Neural cell (in vitro differentiated cells): ENCODE results near the gene RCSD1.
"Not testable (repeated sequence)": the region's sequence is repeated elsewhere in the genome, so short reads cannot be mapped to it uniquely, and the experiment has no call there.

Source experiments
- CTCF ChIP-seq: fragments of 450-650 bp; IDR thresholded peaks from 2 replicates; pipeline ENCODE4 v1.5.1; 2014; ENCODE audit warnings: antibody characterized with exemption, mild to moderate bottlenecking, moderate library complexity; ENCODE audit not compliant: poor library complexity, severe bottlenecking
- EP300 ChIP-seq: fragments of 450-650 bp; conservative IDR thresholded peaks from 2 replicates; pipeline ENCODE4 v1.6.1; 2014; ENCODE audit warnings: antibody characterized with exemption, mild to moderate bottlenecking, moderate library complexity; ENCODE audit not compliant: poor library complexity, severe bottlenecking
- EZH2 ChIP-seq: fragments of 200-600, 300-800 bp; shearing (Covaris generic), sonication (generic); IDR thresholded peaks from 2 replicates; pipeline ENCODE4 v1.6.1; 2014; ENCODE audit warnings: antibody characterized with exemption, low read length, borderline replicate concordance, mild to moderate bottlenecking; ENCODE audit not compliant: insufficient read depth, poor library complexity, severe bottlenecking
- POLR2AphosphoS5 ChIP-seq: IDR thresholded peaks from 2 replicates; pipeline ENCODE4 v1.6.1; 2012
- RAD21 ChIP-seq: fragments of 450-650 bp; conservative IDR thresholded peaks from 2 replicates; pipeline ENCODE4 v1.6.1; 2014; ENCODE audit warnings: antibody characterized with exemption, mild to moderate bottlenecking, moderate library complexity

GRCh38 chr1:167613984-167614383, 16.0 kb upstream of the RCSD1 start:
- not testable (repeated sequence) for TF ChIP-seq CTCF, POLR2AphosphoS5, RAD21, EZH2, EP300
